Neural cell (in vitro differentiated cells): Measurements from ENCODE around the gene CDC40.
"Not testable (repeated sequence)": the region's sequence is repeated elsewhere in the genome, so short reads cannot be mapped to it uniquely, and the experiment has no call there.

Experiments used
- EP300 ChIP-seq: fragments of 450-650 bp; conservative IDR thresholded peaks from 2 replicates; pipeline ENCODE4 v1.6.1; 2014; ENCODE audit warnings: antibody characterized with exemption, mild to moderate bottlenecking, moderate library complexity; ENCODE audit not compliant: poor library complexity, severe bottlenecking
- POLR2AphosphoS5 ChIP-seq: IDR thresholded peaks from 2 replicates; pipeline ENCODE4 v1.6.1; 2012
- RAD21 ChIP-seq: fragments of 450-650 bp; conservative IDR thresholded peaks from 2 replicates; pipeline ENCODE4 v1.6.1; 2014; ENCODE audit warnings: antibody characterized with exemption, mild to moderate bottlenecking, moderate library complexity
- TF ChIP-seq, protein P1 (sequence below): fragments of 450-650 bp; IDR thresholded peaks from 2 replicates; pipeline ENCODE4 v1.5.1; 2014; ENCODE audit warnings: antibody characterized with exemption, mild to moderate bottlenecking, moderate library complexity; ENCODE audit not compliant: poor library complexity, severe bottlenecking

GRCh38 chr6:110244621-110245020, 64.4 kb downstream of the CDC40 start:
- TF ChIP-seq EP300, RAD21, POLR2AphosphoS5: not testable (repeated sequence)
- TF ChIP-seq, protein P1, sequence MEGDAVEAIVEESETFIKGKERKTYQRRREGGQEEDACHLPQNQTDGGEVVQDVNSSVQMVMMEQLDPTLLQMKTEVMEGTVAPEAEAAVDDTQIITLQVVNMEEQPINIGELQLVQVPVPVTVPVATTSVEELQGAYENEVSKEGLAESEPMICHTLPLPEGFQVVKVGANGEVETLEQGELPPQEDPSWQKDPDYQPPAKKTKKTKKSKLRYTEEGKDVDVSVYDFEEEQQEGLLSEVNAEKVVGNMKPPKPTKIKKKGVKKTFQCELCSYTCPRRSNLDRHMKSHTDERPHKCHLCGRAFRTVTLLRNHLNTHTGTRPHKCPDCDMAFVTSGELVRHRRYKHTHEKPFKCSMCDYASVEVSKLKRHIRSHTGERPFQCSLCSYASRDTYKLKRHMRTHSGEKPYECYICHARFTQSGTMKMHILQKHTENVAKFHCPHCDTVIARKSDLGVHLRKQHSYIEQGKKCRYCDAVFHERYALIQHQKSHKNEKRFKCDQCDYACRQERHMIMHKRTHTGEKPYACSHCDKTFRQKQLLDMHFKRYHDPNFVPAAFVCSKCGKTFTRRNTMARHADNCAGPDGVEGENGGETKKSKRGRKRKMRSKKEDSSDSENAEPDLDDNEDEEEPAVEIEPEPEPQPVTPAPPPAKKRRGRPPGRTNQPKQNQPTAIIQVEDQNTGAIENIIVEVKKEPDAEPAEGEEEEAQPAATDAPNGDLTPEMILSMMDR: not testable (repeated sequence)
